Stimulated activated CD8-positive, alpha-beta memory T cell treated with anti-CD3 and anti-CD28 coated beads, Interleukin-12 subunit alpha, Interleukin-12 subunit beta, amount 100 ng/mL, for 1 hour (primary cell): ENCODE results near the gene KRT10.

Experiments used
- DNase-seq: peaks from one replicate; pipeline ENCODE4 v3.0.0-alpha.2; 2020; ENCODE audit warnings: low read depth

KRT10 gene

DNA sequence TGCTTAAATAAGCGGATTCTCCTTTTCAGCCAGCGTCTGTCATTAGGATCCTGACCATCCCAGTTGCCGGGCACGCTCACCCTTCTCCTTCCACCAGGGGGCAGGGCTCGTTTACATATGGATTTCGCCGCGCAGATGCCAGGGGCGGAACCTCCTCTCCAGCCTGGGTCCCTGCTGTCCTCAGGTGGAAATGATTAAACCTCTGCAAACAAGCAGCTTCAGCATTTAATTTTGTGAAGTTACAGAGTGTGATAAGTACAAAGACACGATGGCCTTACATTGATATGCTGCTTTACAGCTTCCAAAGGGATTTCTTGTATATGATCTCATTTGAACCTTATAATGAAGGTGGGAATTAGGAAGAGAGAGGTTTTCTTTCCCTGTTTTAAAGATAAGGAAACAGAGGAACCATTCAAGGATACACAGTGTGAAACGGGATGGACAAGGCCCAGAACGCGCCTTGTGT, 18.8 kb downstream of the KRT10 start:
- peak; percentile 52 for DNase-seq

DNA sequence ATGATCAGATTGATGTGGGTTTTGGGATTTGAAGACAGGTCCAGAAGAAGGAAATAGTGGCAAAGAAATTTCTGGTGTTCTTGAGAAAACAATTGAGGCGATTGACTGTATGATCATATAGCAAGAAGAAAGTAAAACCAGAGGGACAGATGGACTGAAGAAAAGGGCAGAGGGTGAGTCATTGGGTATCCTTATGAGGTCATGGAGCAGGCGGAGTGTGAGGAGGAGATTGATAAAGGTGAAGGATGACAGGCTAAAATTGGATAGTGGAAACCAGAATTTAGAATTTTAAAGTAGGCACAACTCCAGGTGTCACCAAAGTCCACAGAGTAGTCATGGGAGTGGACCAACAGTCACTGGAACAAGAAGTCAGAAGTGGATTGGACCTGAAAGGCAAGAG, 21.3 kb downstream of the KRT10 start:
- no peak for DNase-seq

DNA sequence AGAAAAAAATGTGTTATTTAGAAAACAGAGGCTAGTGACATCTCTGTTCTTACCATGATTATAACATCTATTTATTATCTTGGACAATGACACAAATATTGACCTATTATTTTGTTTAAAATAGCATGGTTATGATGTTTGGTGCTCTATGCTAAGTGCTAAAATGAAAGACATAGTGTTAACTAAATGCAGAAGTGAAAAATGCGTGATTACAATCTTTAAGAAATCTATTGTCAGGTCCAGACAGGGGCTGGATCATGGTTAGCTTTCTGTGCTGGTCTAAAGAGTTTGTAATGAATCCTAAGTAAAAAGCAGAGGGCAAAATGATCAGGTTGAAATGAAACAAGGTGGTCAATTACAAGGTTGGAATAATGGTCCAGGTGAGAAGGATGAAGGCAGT, 22.0 kb downstream of the KRT10 start:
- no peak for DNase-seq

DNA sequence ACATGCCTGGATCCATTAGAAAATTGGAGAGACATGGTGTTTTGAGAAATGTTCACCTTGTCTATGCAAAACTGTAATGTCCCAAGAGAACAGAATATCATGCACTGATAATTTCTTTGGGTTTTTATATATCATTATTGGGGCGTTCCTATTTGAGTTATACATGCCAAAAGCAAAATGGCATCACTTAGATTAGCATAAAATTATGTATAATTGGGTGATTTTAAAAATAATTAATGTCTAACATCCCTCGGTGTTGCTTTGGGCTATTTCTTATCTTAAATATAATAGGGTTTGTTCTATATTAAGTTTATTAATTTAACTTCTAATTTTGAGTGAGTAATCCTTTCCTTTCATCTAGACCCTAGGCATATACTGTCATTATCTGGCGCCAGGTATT, 22.6 kb downstream of the KRT10 start, which contains the start of gene KRT28:
Gene KRT28 (minus strand): TSS at position 101 of the 400 bp plus-strand sequence. CDS start 66 bp downstream, at position 35.
- no peak for DNase-seq

DNA sequence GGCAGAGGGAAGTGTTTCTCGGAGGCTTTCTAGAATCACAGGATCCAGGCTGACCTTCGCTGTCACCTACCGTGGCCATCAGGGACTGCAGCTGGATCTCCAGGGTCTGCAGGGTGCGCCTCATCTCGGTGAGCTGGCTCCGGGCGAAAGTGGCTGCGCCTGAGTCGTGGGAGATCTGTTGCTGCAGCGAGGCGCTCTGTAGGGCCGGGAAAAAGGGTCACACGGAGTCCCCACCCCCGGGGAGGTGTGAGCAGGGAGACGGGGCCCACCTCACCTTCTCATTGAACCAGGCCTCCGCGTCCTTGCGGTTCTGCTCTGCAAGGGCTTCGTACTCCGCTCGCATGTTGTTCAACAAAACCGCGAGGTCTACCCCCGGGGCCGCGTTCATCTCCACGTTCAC, 25.6 kb downstream of the KRT10 start:
- no peak for DNase-seq

DNA sequence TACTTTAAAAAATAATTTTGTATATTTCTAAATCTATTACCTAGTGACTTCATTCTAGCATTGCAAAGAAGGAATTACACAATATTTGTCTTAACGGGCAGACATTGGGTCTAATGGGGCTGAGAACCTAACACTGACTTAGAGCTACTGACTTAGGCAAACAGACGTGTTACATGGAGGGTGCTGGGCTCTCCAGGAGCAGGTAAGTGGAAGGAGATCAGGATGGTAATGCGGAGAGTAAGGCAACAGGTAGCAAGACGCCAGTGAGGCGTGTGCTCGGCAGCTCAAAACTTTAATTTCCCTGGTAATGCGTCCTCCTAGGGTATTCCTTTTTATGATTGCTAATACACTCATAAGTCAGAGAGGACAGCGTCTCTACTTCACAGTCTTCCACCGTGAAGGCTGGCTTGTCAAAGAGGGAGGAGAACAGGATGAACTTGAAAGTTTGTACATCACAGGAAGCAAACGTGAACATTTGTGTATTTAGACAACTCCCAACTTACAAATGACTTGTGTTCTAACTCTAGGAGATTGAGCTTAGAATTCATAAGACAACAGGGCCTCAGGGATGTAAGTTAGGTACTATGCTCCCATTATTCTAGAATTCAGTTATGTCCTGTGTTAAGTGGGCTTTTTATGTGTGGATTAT, 27.3 kb downstream of the KRT10 start:
- no peak for DNase-seq

DNA sequence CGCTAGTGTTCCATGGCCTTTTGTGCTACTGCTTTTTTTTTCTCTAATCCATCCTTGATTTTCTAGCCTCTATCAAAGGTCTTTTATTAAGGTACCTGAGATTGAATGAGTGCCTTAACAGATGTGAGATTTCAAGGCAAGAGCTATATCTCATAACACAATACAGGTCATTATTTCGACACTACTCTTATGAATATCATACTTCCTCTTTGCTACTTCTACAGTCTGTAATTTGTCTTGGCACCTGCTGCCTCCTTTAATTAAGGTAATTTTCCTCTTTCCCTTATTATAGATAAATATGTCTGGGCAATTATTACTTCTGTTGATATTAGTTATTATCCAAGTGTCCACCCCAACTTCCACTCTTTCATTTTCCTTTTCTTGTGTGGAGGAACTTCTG, 27.9 kb downstream of the KRT10 start:
- DNase-seq = no peak

DNA sequence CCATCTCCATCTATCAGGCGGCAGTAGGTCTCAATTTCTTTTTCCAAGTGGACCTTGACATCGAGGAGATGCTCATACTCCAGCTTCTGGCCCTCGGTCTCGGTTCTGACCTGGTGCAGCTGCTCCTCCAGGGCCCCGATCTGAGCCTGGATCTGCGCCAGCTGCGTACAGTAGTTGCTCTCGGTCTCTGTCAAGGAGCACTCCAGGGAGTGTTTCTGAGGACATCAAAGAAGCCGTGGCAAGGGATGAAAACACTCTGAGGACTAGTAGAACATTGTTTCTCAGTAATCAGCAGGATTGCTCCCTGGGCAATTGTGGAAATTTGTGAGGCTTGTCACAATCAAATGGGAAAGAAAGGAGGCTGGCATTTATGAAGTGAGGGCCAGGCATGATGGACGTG, 28.6 kb downstream of the KRT10 start:
- DNase-seq = no peak

DNA sequence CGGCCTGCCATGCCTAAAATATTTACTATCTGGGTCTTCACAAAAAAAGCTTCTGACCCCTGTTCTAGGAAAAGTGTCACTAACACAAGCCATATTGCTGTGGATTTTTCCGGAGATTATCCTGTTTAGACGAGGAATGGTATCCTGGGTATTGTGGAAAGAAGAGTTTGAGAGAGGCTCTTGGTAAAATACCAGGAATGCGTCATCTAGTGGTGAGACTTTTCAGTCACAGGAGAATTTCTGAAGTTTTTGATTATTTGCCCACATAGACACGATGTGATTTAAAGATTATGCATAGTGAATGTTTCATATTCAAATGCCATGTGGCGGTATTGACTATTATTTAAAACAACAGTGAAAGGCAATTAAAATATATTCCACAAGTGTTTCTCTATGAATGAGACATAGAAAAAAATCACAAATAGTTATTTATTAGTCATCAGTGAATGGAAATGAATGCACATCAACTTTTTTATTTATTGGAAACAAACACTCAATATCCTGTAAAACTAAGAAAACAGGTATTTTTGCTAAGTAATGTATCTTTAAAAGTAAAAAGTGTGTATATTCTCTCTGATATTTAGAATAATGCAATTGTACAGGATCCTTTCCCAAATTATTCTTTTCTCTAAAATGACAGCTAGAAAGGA, 30.5 kb downstream of the KRT10 start:
- no peak for DNase-seq

DNA sequence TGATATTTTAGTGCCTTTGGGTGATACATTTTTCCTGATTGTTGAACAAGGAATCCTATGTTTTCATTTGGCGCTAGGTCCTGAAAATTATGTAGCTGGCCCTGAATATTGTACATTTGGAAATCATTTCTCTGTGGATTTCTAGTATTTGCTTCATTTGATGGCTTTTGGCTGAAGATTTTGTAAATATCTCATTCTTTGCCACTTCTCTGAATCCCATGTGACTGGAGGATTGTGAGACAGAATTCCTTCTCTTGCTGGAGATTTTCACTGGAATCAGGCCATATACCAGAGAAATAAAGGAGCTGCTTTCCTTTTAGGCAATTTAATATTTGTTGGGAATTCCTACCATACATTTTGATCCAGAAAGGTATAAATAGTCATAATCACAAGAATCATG, 31.3 kb downstream of the KRT10 start:
- DNase-seq = no peak

DNA sequence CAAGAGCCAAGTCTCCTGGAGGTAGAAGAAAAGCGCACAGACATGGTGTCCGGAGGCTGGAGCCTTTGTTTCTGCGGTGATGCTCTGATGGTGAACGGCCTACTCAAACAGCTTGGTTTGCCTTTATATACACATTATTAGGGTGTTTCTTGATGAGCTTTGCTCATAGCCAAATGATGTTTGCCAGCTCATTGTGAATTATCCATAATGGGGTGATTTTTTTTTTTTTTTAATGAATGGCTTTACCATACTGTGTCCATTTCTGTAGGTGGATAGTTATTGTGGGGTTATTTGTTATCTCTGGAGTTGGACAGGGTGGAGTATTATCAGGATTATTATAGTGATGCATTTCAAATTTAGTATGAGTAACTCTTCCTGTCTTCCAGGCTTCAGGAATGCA, 40.0 kb downstream of the KRT10 start, which contains the start of gene KRT27:
Gene KRT27 (minus strand): TSS at position 101 of the 400 bp plus-strand sequence. CDS start 57 bp downstream, at position 44.
- DNase-seq = no peak

DNA sequence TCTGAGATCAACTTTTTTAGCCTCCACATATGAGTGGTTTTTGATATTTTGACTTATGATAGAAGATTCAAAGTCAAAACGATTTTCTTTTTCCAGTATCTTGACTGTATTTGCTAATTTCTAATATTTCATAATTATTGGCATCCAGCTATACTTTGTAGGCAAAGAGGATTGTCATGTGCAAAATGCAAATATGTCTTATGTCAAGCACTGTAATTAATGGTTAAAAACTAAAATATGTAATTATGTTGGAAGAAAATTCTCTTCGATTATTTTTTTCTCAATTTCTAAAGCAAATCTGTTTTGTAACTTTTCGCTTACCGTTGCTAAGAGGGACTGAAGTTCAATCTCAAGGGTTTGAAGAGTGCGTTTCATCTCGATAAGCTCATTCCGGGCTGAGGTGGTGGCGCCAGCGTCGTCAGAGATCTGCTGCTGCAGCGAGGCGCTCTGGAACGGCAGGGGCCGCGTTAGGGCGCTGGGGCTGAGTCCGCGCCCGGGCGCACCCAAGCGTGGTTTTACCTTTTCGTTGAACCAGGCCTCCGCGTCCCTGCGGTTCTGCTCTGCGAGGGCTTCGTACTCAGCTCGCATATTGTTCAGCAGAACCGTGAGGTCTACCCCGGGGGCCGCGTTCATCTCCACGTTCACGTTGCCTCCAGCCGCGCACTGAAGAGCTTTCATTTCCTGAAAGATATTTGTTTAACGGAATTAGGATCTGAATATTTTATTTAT, 43.1 kb downstream of the KRT10 start:
- DNase-seq = no peak

DNA sequence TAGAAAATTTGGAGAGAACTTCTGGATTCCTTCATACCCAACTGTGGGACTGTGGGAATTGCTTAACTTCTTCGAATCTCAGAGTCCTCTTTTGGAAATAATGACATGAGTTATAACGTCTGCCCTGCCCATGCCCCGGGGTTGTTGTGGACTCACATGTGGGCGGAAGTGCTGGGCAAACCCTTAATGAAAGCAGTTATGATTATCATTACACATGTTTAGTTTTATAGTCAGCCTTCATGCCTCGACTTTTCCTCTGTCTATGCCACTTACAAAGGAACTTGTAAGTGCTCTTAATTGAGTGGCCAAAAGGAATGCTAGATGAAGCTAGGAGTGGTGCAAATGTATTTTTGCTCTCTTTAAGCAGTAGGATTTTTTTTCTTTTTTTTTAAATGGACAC, 44.0 kb downstream of the KRT10 start:
- no peak for DNase-seq

DNA sequence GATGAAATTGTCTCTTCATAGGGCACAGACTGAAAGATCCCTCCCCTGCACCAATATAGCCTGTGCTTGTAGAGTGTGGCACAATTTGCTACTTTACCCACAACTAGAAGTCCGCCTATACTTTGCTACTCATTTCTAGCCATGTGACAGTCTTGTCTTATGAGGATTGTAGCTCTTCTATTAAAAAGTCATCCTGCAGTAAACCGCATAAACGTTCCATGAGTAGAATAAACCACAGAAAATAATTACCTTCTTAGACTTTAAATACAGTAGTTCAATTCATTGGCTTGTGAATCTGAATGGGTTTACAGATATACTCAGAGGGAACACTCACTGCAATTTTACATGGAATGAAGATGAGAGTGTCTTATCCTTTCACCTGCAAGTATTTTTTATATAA, 44.4 kb downstream of the KRT10 start:
- DNase-seq = no peak

DNA sequence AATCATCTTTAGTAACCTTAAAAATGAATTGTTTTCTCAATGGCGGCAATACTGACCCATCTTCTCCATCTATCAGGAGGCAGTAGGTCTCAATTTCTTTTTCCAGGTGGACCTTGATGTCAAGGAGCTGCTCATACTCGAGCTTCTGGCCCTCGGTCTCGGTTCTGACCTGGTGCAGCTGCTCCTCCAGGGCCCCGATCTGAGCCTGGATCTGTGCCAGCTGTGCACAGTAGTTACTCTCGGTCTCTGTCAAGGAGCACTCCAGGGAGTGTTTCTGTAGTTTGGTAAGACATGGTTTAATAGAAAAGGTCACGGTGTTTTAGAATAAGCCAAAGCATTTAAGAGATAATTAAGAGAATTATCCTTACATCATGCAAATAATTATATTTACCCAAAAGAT, 45.0 kb downstream of the KRT10 start:
- no peak for DNase-seq

DNA sequence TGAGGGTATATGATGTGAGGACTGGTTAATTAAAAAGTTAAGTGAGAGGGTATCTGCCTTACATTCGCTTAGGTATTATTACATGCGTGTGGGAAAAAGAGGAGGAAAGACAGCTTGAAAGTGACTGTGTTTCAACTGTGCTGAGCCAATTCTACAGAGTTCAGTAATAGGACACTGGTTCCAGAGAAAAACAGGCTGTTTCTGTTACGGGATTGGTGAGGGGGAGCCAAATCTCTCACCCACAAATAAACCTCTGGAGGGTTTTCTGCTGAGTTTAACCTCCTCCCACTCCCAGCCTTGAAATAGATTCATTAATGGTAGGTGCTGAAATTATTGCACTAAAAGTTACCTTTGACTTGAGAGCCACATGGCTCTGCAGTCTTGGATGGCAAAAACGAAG, 46.5 kb downstream of the KRT10 start:
- DNase-seq = no peak

DNA sequence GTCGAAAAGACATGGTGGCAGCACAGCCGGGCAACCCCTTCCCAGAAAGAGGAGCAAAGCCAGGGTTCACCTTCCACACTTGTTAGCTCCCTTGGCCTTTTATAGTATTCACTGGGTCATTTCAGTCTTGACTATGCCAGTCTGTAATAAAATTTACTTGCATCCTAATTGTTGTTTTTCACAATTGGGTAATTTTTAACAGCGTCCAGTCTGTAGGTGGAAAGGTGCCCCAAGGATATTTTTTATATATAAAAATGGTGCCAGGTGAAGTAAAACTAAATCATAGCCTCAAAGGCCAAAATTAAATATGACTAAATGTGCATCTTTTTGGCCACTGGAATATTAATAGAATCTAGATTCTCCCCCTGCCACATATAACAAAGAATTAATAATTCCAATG, 50.3 kb downstream of the KRT10 start, which contains the start of gene KRT26:
Gene KRT26 (minus strand): TSS at position 101 of the 400 bp plus-strand sequence. CDS start 88 bp downstream, at position 13.
- DNase-seq = no peak
